ENCODE data around the gene SLC39A12.

Gene SLC39A12

GRCh38 chr10:17959870-17960269 is 8.2 kb downstream of the SLC39A12 start:
- no peak for DNase-seq
- in situ Hi-C loops (cut with MboI; ENCODE audit: low pct_unique_long_range_greater_than_20kb, low sequenced_read_pairs): no loop called here

GRCh38 chr10:17961551-17962422 is 10.1 kb downstream of the SLC39A12 start:
- in situ Hi-C loops (cut with MboI; ENCODE audit: low pct_unique_long_range_greater_than_20kb, low sequenced_read_pairs): no loop called here
- DNase-seq: no peak

DNA sequence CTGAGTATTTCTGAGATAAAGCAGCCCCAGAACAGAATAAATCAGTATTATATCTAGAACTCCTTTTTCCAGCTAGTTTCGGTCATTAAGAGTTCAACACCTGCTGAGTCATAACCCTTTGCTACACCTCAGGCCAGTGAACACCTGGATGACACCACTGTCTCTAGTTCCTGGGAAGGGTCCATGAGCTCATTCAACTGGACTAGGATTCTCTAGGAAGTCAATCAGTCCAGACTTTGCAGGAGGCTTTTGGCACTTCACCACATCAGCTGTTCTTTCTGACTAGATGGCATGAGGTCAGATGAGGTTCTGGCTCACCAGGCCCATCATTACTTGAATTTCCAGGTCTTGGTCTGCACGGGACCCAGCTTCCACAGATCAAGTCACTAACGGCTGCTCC is 11.7 kb downstream of the SLC39A12 start:
- no peak for DNase-seq
- in situ Hi-C loops (cut with MboI; ENCODE audit: low pct_unique_long_range_greater_than_20kb, low sequenced_read_pairs): no loop called here

- in situ Hi-C loops (cut with MboI; ENCODE audit: low pct_unique_long_range_greater_than_20kb, low sequenced_read_pairs): no loop called here
Measured at GRCh38 chr10:17965649-17966235, 14.0 kb downstream of the SLC39A12 start.

GRCh38 chr10:17974505-17974904 is 22.8 kb downstream of the SLC39A12 start:
- in situ Hi-C loops (cut with MboI; ENCODE audit: low pct_unique_long_range_greater_than_20kb, low sequenced_read_pairs): no loop called here
- DNase-seq: no peak

More at GRCh38 chr10:17965649-17966235, 14.0 kb downstream of the SLC39A12 start:
- no peak for DNase-seq

GRCh38 chr10:17980846-17981565 is 29.3 kb downstream of the SLC39A12 start:
- no peak for DNase-seq
- in situ Hi-C loops (cut with MboI; ENCODE audit: low pct_unique_long_range_greater_than_20kb, low sequenced_read_pairs): no loop called here

- DNase-seq: no peak
Measured at GRCh38 chr10:17981766-17982380, 30.2 kb downstream of the SLC39A12 start.

GRCh38 chr10:17984056-17984455 is 32.3 kb downstream of the SLC39A12 start:
- DNase-seq: no peak
- in situ Hi-C loops (cut with MboI; ENCODE audit: low pct_unique_long_range_greater_than_20kb, low sequenced_read_pairs): no loop called here

More at GRCh38 chr10:17981766-17982380, 30.2 kb downstream of the SLC39A12 start:
- in situ Hi-C loops (cut with MboI; ENCODE audit: low pct_unique_long_range_greater_than_20kb, low sequenced_read_pairs): no loop called here

DNA sequence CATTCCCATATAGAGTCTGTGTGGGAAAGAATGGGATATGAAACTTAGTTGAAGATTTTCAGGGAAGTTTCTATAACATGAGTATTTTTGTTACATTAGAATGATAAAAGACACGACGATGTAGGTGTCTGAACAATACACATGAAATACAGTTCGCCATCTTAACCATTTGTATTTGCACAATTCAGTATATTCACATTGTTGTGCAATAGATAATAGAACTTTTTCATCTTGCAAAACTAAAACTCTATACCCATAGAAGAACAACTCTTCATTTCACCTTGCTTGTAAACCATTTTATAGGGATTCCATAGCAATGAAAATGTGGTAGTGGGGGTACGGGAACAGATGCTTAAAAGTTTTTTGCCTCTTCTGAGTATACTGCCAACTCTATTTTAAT is 32.8 kb downstream of the SLC39A12 start:
- in situ Hi-C loops (cut with MboI; ENCODE audit: low pct_unique_long_range_greater_than_20kb, low sequenced_read_pairs): no loop called here
- no peak for DNase-seq

GRCh38 chr10:17989908-17990767 is 38.4 kb downstream of the SLC39A12 start:
- no peak for DNase-seq
- in situ Hi-C loops (cut with MboI; ENCODE audit: low pct_unique_long_range_greater_than_20kb, low sequenced_read_pairs): no loop called here

DNA sequence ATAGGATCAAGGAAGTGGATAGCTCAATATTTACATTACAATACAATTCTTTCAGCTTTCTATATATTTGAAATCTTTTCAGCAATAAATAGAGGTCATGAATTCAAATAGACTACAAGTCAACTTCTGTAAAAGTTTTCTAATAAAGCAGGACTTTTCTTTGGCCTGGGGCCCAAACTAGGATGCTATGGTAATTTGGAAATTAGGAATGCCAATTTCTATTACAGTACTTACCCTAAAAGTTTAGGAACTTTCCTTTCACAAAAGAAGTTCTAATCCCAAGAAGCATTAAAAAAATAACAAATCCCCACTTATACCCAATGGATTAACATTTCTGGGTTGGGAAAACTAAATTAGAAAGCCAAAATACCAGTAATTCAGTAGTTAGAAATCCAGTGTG is 40.5 kb downstream of the SLC39A12 start:
- in situ Hi-C loops (cut with MboI; ENCODE audit: low pct_unique_long_range_greater_than_20kb, low sequenced_read_pairs): no loop called here
- DNase-seq: no peak

DNA sequence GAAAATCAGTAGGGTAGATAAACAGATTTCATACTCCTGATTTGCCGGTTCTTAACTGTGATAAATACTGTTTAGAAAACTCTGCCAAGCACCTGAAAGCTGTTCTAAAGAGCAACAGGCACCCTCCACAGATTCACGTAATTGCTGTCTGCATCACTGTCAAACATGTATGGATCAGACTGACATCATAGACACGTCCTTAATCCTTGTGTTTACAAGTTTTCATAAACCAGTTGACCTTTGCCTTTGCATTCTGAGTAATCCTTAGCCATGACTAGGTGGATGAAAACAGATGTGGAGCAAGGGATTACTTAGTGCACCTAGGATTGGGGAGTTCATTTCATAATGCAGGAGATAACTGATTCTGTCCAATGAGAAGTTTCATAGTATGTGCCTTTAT is 41.6 kb downstream of the SLC39A12 start:
- DNase-seq: no peak
- in situ Hi-C loops (cut with MboI; ENCODE audit: low pct_unique_long_range_greater_than_20kb, low sequenced_read_pairs): no loop called here

DNA sequence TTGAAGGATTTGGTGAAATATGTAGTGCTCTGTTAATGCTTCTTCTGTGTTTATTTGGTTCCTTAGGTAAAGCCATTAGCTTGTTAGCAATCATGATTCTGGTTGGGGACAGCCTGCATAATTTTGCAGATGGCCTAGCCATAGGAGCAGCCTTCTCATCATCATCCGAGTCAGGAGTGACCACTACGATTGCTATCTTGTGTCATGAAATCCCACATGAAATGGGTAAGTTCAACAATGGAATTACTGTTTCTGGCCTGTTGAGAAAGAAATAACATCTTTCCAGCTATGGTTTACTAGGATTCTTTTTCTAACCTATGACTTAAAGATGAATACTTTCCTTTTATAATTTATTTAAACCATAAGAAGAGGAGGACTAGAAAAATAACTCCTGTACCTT is 48.9 kb downstream of the SLC39A12 start:
- in situ Hi-C loops (cut with MboI; ENCODE audit: low pct_unique_long_range_greater_than_20kb, low sequenced_read_pairs): no loop called here
- no peak for DNase-seq

DNA sequence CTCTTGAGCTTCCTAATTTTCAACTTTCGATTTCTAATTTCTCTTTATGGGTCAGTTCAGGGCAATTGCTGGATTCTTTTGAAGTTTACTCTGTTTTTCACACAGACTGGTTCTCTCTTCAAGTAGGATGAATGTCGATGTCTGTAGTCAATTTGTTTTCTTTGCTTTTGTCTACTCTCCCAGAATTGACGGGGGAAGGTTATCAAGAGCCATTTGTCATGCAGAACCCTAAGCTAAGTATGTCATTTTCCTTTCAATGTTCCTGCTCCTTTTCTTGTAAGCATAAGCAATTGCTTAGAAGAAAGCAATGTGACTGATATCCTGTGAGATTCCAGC is 53.7 kb downstream of the SLC39A12 start:
- in situ Hi-C loops (cut with MboI; ENCODE audit: low pct_unique_long_range_greater_than_20kb, low sequenced_read_pairs): no loop called here

DNA sequence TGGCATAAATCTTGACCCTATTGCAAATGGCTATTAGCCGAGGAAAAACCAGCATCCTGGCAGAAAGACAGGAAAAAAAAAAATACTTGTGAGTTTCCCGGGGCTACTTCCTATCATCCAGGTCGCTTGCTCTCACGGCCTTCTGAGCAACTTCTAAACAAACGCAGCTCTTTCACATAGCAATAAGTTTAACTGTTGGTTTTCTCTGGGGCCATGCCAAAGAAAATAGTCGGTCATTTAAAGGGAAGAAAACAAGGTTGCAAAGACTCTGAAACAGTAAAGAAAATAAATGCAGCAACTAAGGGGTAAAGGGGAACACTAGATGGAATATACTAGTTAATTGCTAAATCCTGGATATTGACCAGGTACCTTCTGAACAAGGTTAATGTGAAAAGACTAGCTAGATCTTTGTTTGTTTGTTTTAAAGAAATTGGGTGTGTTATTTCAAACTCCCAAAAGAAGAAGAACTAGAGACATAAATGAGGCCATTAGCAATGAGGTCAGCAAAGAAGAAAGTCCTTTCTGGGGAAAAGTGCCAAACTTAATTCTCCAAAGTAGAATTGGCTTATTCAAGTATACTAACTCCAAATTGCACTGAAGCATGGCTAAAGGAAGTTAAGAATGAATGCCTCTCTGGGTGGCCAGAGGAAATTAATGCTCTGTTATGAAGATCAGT is 54.2 kb downstream of the SLC39A12 start:
- in situ Hi-C loops (cut with MboI; ENCODE audit: low pct_unique_long_range_greater_than_20kb, low sequenced_read_pairs): no loop called here
- no peak for DNase-seq

More for the DNA sequence above, 53.7 kb downstream of the SLC39A12 start:
- DNase-seq: no peak

GRCh38 chr10:18008986-18009385 is 57.3 kb downstream of the SLC39A12 start:
- no peak for DNase-seq

GRCh38 chr10:18010050-18010449 is 58.3 kb downstream of the SLC39A12 start:
- in situ Hi-C loops (cut with MboI; ENCODE audit: low pct_unique_long_range_greater_than_20kb, low sequenced_read_pairs): no loop called here
- DNase-seq: no peak

More at GRCh38 chr10:18008986-18009385, 57.3 kb downstream of the SLC39A12 start:
- in situ Hi-C loops (cut with MboI; ENCODE audit: low pct_unique_long_range_greater_than_20kb, low sequenced_read_pairs): no loop called here

GRCh38 chr10:18020523-18020922 is 68.8 kb downstream of the SLC39A12 start:
- in situ Hi-C loops (cut with MboI; ENCODE audit: low pct_unique_long_range_greater_than_20kb, low sequenced_read_pairs): no loop called here
- no peak for DNase-seq
